KBM-7 (cell line): ENCODE data around the gene GRXCR1.

Source experiments
- DNase-seq: peaks from one replicate; pipeline ENCODE4 v3.0.0-alpha.2; 2015
- in situ Hi-C: fragments of 300-500 bp; cut with MboI; formaldehyde crosslinking; loops from 2 replicates; pipeline ENCODE4 v1.14.3; 2020; ENCODE audit warnings: low sequenced_read_pairs, low pct_unique_long_range_greater_than_20kb, mixed read lengths

The GRXCR1 gene

DNA sequence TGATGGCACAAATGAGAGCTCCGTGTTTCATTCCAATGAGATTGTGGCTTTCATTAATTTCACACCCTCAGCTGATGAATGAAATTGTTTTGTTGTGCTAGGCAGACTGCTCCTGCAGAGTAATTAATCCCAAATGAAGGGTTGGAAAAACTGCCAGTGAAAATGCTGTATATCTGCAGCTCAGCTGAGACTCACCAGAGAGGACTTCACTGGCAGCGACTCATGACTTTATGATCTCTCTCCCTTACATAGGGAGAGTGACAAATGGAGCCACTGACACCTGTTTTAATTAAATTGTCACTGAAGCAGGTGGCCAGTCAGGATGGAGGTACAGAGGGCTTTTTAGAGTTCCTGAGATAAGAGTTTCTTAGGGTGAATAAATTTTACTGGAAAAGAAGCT is 24.8 kb downstream of the GRXCR1 start:
- in situ Hi-C loops, result no loop called here
- no peak for DNase-seq

DNA sequence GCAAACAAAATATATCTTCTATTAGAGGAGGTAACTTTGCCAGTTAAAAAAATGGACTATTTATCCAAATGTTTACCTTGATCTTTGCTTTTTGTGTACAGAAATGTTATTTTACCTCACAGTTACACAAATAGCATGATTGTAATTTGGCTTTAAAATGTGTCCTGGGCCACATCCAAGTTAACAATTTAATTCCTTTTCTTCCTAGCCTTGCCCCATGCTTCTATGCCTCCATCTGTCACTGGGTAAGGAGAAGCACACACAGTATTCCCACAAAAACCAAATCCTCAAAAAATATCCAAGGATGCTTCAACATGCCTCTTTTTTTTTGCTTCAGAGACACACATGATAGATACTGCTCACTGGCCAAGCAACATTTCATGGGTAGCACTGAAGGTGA is 30.9 kb downstream of the GRXCR1 start:
- no peak for DNase-seq
- in situ Hi-C loops, result no loop called here

DNA sequence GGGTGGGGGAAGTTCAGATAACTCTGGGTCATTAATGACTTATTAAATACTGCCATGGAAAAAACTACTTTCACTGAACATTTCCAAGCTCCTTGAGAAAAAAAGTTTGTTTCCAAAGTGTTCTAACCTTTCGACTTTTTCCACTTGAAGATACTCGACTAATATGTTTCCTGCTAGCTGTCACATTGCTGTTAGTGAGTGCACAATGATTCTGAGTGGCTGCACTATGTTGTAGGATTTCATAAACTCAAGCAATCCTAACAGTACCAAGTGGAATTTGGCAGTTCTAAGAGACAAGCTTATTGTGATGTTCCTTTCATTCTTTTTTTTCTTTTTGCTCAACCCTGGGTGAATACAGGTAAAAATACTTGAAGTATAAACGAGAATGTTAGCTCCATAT is 33.4 kb downstream of the GRXCR1 start:
- in situ Hi-C loops, result no loop called here
- no peak for DNase-seq

DNA sequence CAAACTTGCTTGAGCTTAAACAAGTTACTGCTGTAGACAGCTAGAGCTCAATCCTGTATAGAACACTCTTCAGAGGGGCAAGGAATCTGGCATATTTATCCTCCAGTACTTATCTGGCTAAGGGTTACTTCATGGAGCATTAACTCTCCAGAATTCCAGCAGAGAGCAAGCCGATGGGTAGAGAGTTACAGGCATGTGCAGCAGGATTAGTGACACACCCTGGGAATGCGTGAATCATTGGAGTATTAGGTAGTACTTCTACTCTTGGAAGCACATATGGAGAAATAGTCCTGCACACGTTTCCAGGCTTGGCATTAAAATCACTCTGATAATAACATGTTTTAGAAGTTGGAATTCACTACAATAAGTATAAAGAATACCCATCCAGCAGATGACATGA is 35.4 kb downstream of the GRXCR1 start:
- in situ Hi-C loops, result no loop called here
- DNase-seq, result no peak

DNA sequence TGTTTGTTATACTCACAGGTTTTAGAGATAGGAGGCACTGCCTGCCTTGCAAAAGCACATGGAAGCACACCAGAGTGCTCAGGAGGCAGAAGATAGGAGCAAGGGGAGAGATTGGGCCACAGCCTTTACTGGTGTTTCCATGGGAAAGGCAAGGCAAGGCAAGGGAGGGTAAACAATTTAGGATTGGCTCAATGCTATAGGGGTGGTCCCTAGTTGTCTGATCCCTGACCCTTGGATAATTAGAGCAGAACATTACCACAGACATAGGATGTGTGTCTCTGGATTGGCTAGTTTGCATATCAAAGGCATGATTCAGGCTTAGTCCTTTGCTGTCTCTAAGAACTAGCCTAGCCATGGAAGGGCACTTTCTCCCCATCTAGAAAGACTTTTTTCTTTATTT is 36.1 kb downstream of the GRXCR1 start:
- in situ Hi-C loops, result no loop called here
- DNase-seq, result no peak

DNA sequence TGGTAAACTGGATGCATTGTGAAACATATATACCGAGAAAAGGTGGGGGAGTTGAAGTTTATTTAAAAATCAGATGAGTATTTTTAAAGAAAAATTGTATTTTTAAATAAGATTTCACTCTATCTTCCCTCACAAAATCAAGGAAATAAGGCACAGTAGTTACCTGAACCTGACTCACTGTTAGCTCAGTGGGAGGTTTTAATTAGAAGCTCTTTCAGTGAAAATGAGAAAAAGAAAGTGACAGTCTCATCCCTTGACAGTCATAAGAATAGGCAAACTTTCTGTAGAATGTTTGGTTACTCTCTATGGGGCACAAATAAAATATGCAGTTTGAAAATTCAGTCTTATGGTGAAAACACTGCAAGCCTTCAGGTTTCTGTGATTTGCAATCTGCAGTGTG is 49.7 kb downstream of the GRXCR1 start:
- in situ Hi-C loops, result no loop called here
- DNase-seq, result no peak

DNA sequence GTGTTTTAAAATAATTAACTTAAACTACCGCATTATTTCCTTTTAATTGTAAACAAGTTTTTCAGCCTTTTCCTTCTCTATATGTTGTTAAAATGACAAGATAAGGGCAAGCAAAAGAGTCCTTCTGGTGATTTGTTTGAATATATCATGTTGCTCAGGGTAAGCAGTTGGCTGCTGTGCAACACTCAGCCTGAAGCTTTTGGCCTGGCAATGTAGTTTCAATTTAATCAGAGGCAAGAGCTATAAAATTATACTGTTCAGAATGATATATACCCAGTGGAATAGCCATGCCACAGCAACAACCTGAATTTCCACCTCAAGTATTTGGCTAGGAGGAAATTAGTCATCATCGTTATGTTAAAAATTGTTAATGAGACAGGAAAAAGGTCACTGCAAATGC is 53.4 kb downstream of the GRXCR1 start:
- in situ Hi-C loops, result no loop called here
- no peak for DNase-seq

DNA sequence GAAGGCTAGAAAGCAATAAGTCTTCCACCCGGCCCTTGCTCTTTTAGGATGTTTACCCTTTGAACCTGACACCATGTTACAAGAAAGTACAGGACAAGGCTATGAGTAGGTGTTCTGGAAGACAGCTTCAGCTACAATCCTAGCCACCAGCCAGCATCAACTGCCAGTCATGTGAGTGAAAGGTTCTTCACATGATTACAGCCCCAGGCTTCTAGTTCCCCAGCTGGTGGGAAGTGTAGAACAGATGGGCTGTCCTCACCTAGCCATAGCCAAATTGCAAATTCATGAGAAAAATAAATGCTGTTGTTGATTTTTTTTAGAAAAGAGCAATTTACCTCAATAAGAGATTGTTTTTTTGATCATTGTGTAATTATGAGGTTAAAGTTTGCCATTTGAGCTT is 60.8 kb downstream of the GRXCR1 start:
- in situ Hi-C loops, result no loop called here
- no peak for DNase-seq

DNA sequence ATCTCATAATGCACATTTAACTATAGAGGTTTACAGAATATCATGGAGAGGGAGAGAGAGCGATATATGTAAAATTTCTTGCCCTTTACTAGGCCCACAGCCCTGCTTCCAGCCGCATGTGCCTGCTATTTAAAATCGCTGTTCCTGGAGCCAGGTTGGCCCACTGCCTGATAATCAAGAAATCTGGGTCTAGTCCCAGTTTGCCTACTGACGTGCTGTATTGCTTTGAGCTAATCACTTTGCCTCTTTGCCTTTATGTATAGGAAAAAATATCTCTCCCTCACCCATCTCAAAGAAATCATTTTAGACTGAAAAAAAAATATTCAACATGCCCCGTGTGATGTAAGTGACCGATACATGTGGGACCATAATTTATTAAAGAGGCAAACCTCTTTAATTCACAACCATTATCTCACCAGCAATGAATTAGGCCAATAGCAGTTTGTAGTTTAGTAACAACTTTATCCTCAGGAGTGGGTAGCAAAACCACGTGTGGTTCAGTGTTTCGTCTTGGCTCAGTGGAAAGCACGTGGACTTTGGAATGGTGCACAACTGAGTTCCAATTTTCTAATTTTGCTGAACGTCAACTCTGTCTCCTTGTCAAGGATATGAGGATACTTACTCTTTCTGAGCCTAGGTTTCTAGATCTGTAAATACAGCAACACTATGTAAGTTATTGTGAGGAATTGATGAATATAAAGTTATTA is 62.6 kb downstream of the GRXCR1 start:
- DNase-seq, result no peak
- in situ Hi-C loops, result no loop called here

DNA sequence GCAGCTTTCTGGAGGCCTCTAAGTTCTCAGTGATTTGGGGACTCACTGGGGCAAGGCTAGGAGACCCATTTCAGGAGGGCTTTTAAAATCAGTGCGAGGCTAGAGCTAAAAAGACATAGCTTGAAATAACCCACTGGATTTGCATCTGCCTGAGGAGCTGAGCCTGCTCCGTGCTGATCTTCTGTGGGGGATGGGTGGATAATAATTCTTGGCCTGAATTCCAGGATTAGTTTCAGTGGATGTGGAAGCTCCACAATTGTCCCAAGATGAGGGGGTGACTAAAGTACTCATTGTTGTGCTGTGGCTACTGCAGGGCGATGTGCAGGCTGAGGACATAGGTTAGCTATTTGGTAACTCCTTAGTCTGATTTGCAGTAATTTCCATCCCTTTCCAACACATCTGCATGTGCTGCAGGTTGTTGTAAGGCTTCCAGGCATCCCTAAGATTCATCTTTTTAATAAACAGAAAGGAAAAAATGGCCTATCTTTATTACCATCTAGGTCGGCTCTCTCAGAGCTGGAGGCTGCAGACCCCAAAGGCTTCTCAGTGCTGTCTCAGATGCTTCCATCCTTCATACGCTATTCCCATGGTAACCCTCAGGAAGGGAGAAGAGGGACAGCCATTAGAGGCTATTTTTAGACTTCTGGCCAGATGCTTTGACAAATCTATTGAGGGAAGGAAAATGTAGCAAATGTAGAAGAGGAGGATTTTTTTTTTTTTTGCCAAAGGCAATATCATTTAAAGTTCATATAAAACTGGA is 63.4 kb downstream of the GRXCR1 start:
- in situ Hi-C loops, result no loop called here
- no peak for DNase-seq

DNA sequence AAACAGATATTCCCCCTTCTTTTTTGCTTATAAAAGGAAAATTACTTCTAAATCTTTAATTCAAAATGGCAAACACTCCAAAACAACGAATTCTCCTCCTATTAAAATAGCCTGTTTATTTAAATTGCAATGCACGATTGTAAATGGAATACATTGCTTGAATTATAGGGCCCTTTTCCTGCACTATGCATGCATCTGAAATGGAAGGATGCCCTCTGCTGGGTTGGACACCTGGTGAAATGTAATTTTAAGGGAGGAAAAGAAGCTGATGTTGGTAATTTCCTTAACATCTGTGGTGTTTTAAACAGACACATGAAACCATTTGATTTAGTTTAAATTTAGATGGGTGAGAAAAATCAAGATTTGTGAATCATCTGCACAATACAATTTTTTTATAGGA is 72.8 kb downstream of the GRXCR1 start:
- in situ Hi-C loops, result no loop called here

DNA sequence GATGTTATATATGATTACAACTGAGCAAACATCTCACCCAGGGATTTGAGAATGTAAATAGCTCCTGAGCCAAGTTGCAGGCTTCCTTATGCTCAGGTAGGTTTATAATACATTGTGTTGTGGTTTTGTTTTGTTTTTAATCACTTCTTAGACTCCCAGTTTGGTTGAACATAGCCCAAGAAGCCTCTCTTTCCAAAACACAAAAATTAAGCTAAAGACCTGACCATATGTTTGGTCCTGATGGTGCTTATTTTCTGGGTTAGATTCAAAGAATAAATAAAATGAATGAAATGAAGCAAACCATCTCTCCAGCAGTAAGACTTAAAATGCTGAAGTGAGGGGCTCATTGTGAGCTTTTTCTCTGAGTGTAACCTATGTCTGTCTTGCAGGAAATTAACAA is 93.5 kb downstream of the GRXCR1 start:
- in situ Hi-C loops, result no loop called here
- DNase-seq, result no peak

More for the DNA sequence above, 72.8 kb downstream of the GRXCR1 start:
- no peak for DNase-seq

DNA sequence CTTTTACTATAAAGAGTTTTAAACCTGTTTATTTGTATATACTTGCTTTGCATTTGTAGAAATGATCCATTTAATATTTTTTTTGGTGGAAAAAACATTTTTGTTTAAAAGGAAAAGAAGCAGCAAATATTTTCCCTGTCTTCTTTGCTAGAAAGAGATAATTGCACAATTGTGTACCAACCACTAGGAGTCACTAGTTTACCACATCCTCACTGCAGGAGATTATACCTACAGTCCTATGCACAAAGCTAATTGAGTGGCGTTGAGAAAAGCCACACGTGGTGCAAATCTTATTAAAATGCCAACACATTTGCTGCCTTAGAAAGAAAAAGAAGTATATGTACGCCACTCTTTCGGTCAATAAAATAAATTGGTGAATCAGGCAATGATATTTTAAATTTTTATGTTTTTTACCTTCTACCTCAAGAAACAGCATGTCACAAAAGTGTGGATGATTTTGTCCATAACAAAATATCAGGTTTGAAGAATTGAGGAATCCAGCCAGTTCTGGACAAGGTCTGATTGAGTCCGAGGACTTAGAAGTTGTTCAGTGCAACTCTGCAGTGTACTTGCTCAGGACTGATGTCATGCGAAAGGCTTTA is 102.9 kb downstream of the GRXCR1 start:
- DNase-seq, result peak; percentile 31
- in situ Hi-C loops, result no loop called here

DNA sequence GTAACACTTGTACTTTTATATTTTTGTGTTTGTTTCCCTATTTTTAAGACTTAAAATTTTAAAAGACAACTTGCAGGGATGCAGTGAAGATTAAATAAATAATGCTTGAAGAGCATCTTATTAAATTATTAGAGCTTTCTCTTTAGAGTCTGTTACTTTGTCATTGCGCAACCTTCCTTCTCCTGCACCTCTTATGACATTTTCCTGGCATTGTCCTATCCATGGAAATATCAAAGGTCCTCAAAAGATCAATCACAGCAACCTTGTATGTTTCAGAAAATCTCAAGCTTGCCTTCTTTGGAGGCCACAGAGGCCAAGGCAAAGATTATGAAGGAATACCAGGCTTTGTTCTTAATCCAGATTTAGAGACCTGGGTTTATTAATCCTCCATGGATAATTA is 116.3 kb downstream of the GRXCR1 start:
- in situ Hi-C loops, result no loop called here
- no peak for DNase-seq

DNA sequence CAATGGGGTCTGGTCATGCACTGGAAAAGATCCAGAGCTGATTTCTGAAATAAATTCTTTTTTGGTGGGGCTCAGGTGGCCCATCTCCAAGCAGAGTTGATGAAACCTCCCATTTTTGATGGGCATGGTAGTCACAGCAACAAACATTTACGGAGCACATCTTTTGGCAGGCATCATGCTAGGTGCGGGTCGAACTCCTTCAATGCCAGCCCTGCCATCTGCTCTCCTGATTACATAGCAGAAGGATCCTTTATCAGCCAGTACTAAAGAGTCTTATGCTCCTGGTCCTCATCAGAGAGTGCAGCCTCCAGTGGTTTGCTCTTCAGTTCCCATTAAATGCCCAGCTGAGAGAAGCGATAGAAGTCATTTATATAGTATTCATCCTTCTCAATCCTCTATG is 121.7 kb downstream of the GRXCR1 start:
- in situ Hi-C loops, result no loop called here
- DNase-seq, result no peak

DNA sequence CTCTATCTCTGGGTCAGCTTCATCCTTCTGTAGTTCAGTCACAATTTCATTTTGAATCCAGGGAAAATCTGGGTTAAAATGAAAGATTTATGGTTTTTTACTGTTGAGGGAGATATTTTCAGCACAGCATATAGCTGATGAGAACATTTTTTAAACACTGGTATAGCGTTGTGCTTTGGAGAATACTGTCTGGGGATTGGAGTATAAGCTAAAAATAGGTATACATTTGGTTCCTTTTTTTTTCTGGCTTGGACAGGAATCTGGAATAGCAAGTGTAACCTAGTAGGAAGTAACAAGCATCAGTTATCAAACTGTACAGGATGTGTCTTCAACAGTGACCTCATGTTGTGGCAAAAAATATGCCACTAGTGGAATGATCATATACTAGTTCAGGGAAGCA is 149.1 kb downstream of the GRXCR1 start:
- DNase-seq, result peak; percentile 3
- in situ Hi-C loops, result no loop called here

DNA sequence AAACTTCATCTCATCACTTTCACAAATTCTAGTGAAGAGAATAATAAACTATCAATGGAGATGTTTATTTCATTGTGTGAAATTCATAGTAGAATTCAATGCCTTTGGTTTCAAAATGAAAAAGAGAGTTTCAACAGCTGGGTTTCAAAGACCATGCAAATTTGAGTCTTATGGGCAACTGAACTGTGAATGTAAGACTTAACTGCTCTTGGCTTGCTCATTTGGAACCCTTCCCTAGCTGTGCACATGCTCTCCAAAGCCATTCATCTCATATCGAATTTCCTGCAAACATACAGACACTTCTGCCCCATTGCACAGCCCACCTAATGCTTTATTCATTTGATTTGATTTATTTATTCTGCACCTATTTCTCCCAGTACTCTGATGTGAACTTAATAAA is 154.5 kb downstream of the GRXCR1 start:
- no peak for DNase-seq
- in situ Hi-C loops, result no loop called here

DNA sequence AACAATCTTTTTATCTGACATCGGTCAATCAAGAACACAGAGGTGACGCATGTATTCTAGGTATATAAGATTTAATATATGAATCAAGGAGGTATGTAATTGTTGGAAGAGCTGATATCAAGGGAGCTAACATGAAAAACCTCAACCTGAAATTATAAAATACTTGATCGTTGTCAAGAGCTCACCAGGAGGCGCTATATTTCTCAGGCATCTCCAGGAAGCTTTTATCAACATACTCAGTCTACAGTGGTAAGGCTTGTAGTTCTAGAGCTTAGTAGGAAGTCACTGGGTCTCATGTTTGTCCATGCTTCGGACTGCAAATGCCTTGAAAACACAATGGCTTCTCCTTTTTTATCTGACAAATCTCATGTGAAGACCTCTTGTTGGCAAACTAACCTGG is 156.1 kb downstream of the GRXCR1 start:
- in situ Hi-C loops, result no loop called here
- DNase-seq, result peak; percentile 3

DNA sequence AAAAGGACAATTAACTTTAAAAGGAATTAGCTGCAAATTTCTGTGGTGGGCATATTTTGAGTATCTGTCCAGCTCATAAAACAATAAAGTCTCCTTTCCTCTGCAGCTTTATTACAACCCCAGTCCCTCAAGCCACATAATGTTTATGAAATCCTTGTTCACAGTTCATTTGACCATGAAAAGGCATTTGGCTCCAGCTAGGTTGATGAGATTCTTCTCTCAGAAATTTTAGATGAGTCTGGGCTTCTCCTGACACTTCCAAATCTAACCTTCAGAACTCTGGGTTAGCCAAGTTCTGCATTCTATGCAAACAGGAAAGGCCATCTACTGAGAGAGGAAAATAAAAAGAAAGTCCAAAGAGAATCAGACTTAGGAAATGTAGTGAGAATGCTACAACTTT is 156.8 kb downstream of the GRXCR1 start:
- in situ Hi-C loops, result no loop called here
- no peak for DNase-seq

DNA sequence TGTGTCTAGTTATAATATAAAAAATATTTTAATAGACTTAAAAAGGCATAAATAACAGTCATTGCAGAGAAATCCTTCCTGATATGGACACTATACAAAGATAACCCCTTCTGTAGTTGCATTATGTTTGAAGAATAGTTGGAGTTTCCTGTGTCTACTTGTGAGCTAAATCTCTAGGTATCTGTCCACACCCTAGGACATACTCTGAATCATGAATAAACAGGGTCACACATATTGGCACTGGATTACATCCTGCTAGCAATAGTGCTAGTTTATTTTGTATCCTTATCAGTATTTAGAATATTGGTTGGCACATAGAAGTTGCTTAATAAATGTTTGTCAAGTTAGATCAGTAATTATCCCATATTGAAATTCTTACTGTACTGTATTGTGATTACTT is 173.9 kb downstream of the GRXCR1 start:
- no peak for DNase-seq
- in situ Hi-C loops, result no loop called here

DNA sequence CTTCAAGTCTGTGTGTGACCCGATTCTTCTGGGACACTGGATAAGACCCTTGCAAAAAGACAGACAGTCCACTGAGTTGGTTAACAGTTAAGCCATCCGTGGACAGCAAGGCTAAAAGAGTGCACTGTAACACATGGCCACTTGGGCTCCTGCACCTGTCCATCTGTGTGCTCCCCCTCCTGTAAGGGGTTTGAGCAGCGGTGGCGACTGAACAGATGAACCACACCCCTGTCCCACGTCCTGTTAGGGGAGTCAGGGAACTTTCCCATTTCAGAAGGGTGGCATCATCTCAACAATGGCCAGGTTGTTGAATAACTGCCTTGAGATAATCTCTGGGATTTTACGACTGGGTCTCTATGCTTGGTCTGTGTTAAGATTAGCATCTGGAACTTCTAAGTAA is 178.6 kb downstream of the GRXCR1 start:
- no peak for DNase-seq
- in situ Hi-C loops, result no loop called here
